Eye (tissue), 1 donor: ENCODE measurements around the gene FMN2.

Experiments used
- DNase-seq: peaks from one replicate; pipeline ENCODE4 v3.0.0-alpha.2; 2015

Gene FMN2

GRCh38 chr1:240099329-240099728, 7.6 kb downstream of the FMN2 start:
- DNase-seq: no peak

DNA sequence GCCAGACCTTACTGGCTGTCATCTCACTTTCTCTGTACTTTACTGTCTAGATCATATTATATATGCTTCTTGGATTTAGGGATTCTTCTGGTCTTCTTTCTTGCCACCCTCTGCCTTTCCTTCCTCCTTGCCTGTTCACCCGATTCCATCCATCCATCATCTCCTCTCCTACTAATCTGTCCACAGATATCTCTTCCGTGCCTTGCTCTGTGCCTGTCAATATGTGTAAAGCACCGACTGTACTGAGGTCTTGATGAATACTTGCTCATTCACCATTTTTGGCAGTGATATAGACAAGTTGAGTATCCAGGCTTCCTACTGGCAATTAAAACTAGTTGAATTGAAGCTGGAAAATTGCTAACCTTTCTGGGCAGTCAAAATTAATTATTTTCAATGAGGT, 8.1 kb downstream of the FMN2 start:
- no peak for DNase-seq

DNA sequence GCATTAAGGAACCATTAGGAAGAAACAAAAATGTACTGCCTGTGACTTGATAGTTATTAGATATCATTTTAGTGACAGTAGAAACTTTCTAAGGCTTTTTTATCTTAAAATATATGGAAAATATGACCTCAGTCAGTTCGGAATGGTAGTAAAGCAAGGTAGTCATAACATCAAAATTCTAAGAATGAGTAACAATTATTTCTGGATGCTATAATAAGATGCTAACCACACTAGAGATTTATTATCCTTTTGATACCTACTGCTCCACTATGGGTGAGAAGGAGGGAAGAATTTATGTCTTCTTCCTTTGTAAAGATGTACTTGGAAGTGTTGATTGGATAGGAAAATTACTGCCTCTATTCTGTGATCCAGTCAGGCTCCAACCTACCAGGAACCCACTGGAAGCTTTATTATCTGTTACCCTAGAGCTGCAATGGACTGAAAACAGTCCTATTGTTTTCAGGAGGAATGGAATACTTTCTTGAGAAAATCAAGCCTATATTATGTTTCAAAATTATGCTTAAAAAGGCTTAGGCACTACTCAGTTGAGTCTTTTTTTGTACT, 8.8 kb downstream of the FMN2 start:
- DNase-seq: no peak

- no peak for DNase-seq
Observed at GRCh38 chr1:240101306-240101705, 9.6 kb downstream of the FMN2 start.

- DNase-seq: no peak
Observed at GRCh38 chr1:240101737-240102136, 10.1 kb downstream of the FMN2 start.

DNA sequence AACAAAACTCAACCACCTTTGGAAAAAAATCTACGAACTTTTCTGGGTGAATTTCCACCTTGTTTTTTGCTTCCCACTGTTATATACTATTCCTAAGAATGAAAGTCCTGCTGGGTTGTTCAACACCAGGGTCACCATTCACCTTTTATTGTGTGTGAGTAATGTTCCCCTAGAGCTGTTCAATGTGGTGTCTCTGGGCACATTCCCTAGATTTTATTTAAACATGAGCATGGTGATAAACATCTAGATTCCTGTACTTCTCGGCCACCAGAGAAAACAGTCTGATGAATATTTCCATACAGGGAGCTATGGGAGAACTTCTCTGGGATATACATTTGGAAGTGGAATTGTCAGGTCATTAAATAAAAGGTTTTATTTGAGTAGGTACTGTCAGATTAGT, 13.0 kb downstream of the FMN2 start:
- DNase-seq: no peak

DNA sequence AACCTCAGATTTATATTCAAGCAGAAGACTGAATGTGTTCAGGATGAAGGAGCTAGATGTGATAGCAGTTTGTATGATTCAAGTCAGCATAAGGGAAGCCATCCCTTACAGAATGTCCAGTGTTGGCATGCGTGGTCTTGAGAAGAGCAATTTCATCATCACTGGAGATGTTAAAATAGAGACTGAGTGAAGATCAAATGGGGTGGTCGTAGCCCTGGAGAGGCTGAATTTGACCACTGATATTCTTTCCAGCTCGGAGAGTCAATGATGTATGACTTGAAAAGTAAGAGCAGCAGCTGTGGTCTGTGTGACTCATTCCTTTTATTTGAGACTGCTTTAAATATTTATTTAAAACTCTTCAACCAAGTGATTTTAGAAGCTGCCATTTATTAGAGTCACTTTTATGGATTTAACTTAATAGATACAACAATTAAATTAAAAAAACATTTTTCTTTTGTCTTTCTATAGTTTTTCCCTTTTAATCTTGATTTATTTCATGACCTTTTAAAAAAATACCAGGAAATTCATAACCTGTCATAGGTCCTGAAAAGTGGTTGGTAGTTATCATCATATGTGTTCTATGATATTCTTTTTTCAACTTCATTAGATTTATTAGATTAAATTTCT, 15.5 kb downstream of the FMN2 start:
- peak; percentile 25 for DNase-seq

- DNase-seq: no peak
Observed at GRCh38 chr1:240109130-240109529, 17.4 kb downstream of the FMN2 start.

DNA sequence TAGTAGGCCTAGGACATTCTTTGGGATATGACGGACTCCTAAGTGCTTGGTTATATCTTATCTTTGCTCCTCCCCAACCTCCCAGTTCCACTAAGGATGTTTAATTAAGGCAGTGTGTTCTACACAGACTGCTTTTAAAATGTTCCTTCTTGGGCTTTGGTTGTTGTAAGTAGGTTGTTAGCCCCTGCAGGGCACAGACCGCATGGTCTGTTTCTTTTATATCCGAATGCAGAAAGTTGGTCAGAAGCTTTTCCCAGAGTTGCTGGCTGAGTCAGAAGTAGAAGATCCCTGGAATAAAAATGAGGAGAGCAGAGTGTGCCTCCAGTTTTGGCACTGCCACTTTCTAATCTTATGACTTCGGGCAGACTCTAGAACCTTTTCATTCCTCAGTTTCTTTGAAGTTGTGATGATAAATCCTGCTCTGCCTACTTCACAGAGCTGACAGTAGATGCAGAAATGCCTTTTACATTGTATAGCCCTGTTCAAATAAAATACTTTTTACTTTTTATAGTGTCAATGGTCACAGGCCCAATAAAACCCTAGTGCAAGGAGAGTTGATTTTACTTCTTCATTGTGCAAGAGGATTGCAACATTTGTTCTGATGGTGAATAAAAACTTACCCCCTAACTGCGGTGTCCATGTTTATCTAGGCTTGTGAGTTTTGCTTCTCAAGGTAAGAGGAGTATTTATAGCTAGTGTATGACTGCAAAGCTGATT, 18.4 kb downstream of the FMN2 start:
- no peak for DNase-seq

DNA sequence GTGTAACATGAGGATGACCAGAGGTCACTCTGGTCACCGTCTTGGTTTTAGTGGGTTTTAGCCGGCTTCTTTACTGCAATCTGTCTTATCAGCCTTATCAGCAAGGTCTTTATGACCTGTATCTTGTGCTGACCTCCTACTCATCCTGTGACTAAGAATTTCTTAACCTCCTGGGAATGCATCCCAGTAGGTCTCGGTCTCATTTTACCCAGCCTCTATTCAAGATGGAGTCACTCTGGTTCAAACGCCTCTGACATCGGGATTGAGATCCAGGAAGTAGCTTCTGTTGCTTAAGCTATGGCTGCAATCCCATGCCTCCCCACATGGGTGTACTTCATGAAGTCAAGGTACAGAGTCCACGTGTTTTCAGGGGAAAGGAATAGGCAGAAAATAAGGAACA, 19.9 kb downstream of the FMN2 start:
- no peak for DNase-seq

DNA sequence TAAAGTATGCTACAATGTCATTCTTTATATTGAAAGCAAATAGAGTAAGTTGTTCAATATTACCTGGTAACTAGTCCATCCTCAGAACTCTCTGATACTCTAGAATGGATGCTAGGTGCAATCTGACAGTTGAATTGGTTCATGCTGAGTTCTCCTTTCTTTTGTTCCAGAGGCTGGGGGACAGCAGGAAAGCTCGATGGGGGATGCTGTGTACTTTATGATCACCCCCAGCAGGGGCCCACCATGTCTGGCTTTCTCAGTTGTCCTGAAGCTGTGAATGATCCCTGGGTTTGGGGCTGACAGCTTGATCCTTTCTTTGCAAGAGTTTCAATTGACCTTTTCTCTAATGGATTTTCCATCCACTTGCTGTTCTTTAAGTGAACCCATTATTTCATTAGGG, 22.5 kb downstream of the FMN2 start:
- no peak for DNase-seq

DNA sequence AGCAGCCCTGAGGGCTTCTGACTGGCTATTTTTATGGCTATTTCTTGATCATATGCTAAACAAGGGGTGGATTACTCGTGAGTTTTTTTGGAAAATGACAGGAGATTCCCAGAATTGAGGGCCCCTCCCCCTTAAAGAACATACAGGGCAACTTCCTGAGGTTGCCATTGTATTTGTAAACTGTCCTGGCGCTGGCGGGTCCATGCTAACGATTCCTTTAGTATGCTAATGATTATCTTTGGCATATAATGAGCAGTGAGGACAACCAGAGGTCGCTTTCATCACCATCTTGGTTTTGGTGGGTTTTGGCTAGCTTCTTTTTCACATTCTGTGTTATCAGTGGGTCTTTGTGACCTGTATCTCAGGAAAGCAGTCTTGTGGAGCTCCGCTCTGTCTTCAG, 24.1 kb downstream of the FMN2 start:
- DNase-seq: no peak

GRCh38 chr1:240116831-240117769, 25.4 kb downstream of the FMN2 start:
- DNase-seq: no peak

DNA sequence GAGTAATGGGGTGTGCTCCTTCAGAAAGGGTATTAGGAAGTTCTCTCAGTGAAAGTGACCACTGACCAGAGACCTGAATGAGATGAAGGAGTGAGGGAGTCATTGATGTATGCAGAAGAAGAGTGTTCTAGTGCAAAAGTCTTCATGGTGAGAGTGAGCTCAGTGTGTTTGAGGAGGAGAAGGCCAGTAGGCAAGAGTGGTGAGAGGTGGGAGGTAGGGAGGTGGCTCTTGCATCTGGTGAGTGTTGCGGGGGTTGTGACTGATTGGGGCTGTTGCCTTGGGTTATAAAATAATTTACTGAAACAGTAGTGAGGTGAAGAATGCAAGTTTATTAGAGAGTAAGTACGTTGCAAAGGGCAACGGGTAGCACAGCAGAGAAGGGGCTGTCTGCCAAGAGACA, 26.2 kb downstream of the FMN2 start:
- DNase-seq: no peak

DNA sequence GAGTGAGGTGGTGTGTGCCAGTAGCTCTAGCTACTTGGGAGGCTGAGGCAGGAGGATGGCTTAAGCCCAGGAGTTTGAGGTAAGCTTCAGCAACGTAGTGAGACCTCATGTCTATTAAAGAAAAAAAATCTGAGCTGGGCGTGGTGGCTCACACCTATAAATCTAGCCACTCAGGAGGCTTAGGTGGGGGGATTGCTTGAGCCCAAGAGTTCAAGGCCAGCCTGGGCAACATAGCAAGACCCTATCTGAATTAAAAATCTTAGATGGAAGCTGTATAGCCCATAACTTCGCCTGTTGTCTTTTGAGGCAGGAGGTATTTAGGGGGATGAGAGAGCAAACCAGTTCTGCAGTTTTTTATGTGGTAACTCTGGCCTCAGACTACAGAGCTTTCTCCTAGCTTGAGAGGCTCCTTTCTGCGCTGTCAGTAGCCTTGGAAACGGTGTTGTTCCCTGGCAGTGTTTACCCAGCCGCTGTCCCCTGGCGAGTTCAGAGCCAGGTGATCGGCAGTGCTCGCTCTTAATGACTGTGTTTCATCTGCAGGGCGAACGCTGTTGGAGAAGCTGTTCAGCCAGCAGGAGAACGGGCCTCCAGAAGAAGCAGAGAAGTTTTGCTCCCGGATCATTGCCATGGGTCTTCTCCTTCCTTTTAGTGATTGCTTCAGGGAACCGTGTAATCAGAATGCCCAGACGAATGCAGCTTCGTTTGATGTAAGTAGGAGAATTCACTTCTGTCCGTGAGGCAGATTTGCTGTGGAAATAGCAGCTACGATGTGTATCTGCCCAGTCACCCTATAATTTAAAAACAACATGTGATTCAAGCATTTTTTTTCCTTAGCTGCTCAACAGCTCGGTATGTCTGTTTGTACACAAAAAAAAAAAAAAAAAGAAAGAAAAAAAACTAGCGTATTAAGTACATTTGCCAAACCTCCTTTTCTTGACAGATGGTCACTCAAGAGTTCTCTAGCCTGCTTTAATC, 31.2 kb downstream of the FMN2 start:
- DNase-seq: peak; percentile 58

DNA sequence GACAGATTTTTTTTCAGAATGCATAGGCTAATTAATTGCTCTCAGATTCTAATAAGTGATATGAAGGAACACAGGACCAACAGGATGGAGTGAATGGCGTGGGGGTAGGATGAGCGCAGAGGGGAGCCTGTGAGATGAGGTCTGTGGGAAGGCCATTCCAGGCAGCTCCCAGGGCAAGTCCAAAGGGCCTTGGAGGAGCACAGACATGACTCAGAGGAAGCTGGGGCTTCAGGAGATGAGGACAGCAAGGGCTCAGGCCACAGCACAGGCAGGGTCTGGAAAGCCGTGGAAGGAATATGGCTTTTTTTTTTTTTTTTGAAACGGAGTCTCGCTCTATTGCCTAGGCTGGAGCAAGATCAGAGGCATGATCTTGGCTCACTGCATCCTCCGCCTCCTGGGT, 35.1 kb downstream of the FMN2 start:
- no peak for DNase-seq

- DNase-seq: no peak
Observed at GRCh38 chr1:240128366-240128765, 36.7 kb downstream of the FMN2 start.

DNA sequence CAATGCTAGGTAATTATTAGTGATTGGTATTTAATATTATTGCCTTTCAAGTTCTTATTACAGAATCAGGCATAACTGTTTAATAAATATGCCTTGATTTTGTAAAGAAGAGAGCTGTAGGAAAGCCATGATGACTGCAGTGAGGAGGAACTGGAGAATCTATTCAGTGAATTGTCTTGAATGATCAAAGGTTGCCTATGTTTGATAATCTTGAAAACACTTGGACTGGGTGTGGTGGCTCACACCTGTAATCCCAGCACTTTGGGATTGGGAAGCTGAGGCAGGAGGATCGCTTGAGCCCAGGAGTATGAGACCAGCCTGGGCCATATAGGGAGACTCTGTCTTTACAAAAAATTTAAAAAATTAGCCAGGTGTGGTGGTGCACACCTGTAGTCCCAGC, 42.4 kb downstream of the FMN2 start:
- no peak for DNase-seq

- DNase-seq: no peak
Observed at GRCh38 chr1:240134596-240134995, 42.9 kb downstream of the FMN2 start.

GRCh38 chr1:240136402-240136801, 44.7 kb downstream of the FMN2 start:
- no peak for DNase-seq

- no peak for DNase-seq
Observed at GRCh38 chr1:240138867-240139266, 47.2 kb downstream of the FMN2 start.

GRCh38 chr1:240139511-240139910, 47.8 kb downstream of the FMN2 start:
- no peak for DNase-seq
